HG03280 (cell line): ENCODE results near the gene TPRX1.
"Not testable (repeated sequence)": the region's sequence is repeated elsewhere in the genome, so short reads cannot be mapped to it uniquely, and the experiment has no call there.

Source experiments
- ATAC-seq: cut with Tn5 transposase; IDR thresholded peaks from one replicate; pipeline ENCODE4 v1.9.1; 2021; ENCODE audit warnings: mild to moderate bottlenecking, moderate library complexity; ENCODE audit not compliant: unreplicated experiment

Gene TPRX1

GRCh38 chr19:47804451-47804850 lies at the start of gene TPRX1:
TPRX1 (minus strand) TSS chr19:47804551; CDS start chr19:47804539, 12 bp downstream.
- not testable (repeated sequence) for ATAC-seq

- no peak for ATAC-seq
Observed at GRCh38 chr19:47853003-47853402, 48.7 kb upstream of the TPRX1 start.

- ATAC-seq: no peak
Observed at GRCh38 chr19:47848823-47849473, 44.6 kb upstream of the TPRX1 start.

GRCh38 chr19:47848425-47848822 lies 44.1 kb upstream of the TPRX1 start:
- ATAC-seq: no peak

- ATAC-seq: no peak
Observed at GRCh38 chr19:47842941-47843340, 38.6 kb upstream of the TPRX1 start.

GRCh38 chr19:47839913-47840312 lies 35.6 kb upstream of the TPRX1 start:
- ATAC-seq: no peak

GRCh38 chr19:47839411-47839810 lies 35.1 kb upstream of the TPRX1 start:
- ATAC-seq: no peak

- ATAC-seq: no peak
Observed at GRCh38 chr19:47836038-47836437, 31.7 kb upstream of the TPRX1 start.

- ATAC-seq: no peak
Observed at GRCh38 chr19:47832723-47833122, 28.4 kb upstream of the TPRX1 start.

GRCh38 chr19:47826800-47827199 lies 22.4 kb upstream of the TPRX1 start:
- no peak for ATAC-seq

GRCh38 chr19:47824396-47824795 lies 20.0 kb upstream of the TPRX1 start:
- no peak for ATAC-seq

GRCh38 chr19:47821460-47822020 lies 17.2 kb upstream of the TPRX1 start, which contains the start of gene CRX:
CRX (plus strand) TSS chr19:47821937; CDS start chr19:47834444, 12,507 bp downstream.
- ATAC-seq: no peak

- no peak for ATAC-seq
Observed at GRCh38 chr19:47820410-47820809, 16.1 kb upstream of the TPRX1 start.

- ATAC-seq: no peak
Observed at GRCh38 chr19:47819858-47820257, 15.5 kb upstream of the TPRX1 start.

GRCh38 chr19:47818221-47818620 lies 13.9 kb upstream of the TPRX1 start:
- not testable (repeated sequence) for ATAC-seq

- ATAC-seq: not testable (repeated sequence)
Observed at GRCh38 chr19:47816270-47816669, 11.9 kb upstream of the TPRX1 start.

GRCh38 chr19:47813995-47814328 lies 9.6 kb upstream of the TPRX1 start:
- ATAC-seq: no peak

- no peak for ATAC-seq
Observed at GRCh38 chr19:47813304-47813994, 9.1 kb upstream of the TPRX1 start.

- no peak for ATAC-seq
Observed at GRCh38 chr19:47806435-47806834, 2.1 kb upstream of the TPRX1 start.

GRCh38 chr19:47805313-47805712 lies 962 bp upstream of the TPRX1 start:
- no peak for ATAC-seq

GRCh38 chr19:47803671-47804070 lies 680 bp downstream of the TPRX1 start:
- ATAC-seq: not testable (repeated sequence)

- ATAC-seq: not testable (repeated sequence)
Observed at GRCh38 chr19:47803148-47803547, 1.2 kb downstream of the TPRX1 start.
